GM13976 (cell line): ENCODE data around the gene SLFNL1.

ENCODE experiments used
- DNase-seq: peaks from one replicate; pipeline ENCODE4 v3.0.0; 2012; ENCODE audit warnings: low spot score
- CTCF ChIP-seq: IDR thresholded peaks from 2 replicates; pipeline ENCODE4 v1.5.1; 2012; ENCODE audit warnings: borderline replicate concordance, mild to moderate bottlenecking; ENCODE audit not compliant: insufficient read depth; ENCODE audit errors: extremely low read depth, missing control alignments, control extremely low read depth
- in situ Hi-C: fragments of 300-500 bp; cut with MboI; formaldehyde crosslinking; loops from one replicate; pipeline ENCODE4 v1.12.0; 2022; ENCODE audit warnings: low sequenced_read_pairs, mixed read lengths, inconsistent platforms; ENCODE audit not compliant: unreplicated experiment

SLFNL1 gene

GRCh38 chr1:41045740-41046139 lies 24.2 kb upstream of the SLFNL1 start:
- in situ Hi-C loops: no loop called here
- no peak for TF ChIP-seq CTCF
- no peak for DNase-seq

- in situ Hi-C loops: no loop called here
- TF ChIP-seq CTCF: no peak
- no peak for DNase-seq
These were observed 22.7 kb upstream of the SLFNL1 start for GRCh38 chr1:41044187-41044586.

- TF ChIP-seq CTCF: no peak
- in situ Hi-C loops: no loop called here
- no peak for DNase-seq
These were observed 20.2 kb upstream of the SLFNL1 start for GRCh38 chr1:41041614-41042270.

GRCh38 chr1:41038110-41038509 lies 16.6 kb upstream of the SLFNL1 start:
- TF ChIP-seq CTCF: no peak
- no peak for DNase-seq
- in situ Hi-C loops: no loop called here

- in situ Hi-C loops: no loop called here
- no peak for DNase-seq
- TF ChIP-seq CTCF: no peak
These were observed 15.8 kb upstream of the SLFNL1 start for GRCh38 chr1:41037116-41037903.

GRCh38 chr1:41033272-41033671 lies 11.7 kb upstream of the SLFNL1 start:
- DNase-seq: no peak
- in situ Hi-C loops: no loop called here
- no peak for TF ChIP-seq CTCF
